ENCODE data around the gene CEP128. TPM values are rescaled to one million over a fixed set of nuclear protein-coding genes. Genes with fewer than 3 reads are reported as not detected.

Gene CEP128
- total and polyA plus RNA-seq, 2 experiments from 2014 or later = 7.6 to 17.6 TPM

DNA sequence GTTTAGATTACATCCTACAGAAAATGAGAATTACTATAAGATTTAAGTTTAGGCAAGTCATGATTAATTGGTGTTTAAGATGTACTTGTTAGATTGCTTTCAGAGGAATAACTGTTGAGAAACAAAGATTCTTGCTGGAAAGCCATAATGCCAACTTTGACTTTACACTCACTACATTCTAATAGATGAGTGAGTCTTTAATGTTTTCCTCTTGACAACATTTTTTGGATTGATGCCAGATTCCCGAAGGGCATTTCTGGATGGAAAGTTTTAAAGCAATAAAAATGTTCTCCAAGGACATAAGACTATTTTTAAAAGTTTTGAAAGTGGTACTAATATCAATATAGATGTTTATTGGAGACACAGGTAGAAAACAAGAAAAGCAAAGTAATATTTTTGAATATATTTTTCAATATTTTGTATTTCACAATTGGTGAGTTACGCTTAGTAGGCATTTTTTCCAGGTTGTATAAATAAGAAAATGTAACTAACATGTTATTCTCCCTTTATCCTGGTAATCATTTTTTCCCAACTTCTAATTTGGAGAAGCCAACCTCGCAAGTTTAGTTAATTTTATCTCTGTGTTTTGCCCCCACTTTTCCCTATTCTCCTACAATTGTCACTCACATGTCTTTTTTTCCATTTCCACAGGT, 307.3 kb downstream of the CEP128 start:
- no peaks in the 10 kb centered on the region for H3K36me3 Mint-ChIP-seq (ENCODE audit: low read depth)
- Histone ChIP-seq H2AFZ (no peak overlapping the region), H3K4me3 (no peak overlapping the region), H3K9me2 (ENCODE audit: insufficient read depth) (no peaks in the 10 kb centered on the region), H3K27me3 (ENCODE audit: insufficient read depth) (no peaks in the 10 kb centered on the region), H3K27ac (ENCODE audit: low read depth) (no peak overlapping the region), H4K20me1 (replicated peaks; ENCODE audit: insufficient read depth) (no peaks in the 10 kb centered on the region), H3K4me2 (no peak overlapping the region), H3K79me2 (replicated peaks; ENCODE audit: insufficient read depth) (no peaks in the 10 kb centered on the region), H3K36me3 (ENCODE audit: insufficient read depth) (no peaks in the 10 kb centered on the region), H3F3A (replicated peaks; ENCODE audit: low read depth) (no peaks in the 10 kb centered on the region), H3K4me1 (ENCODE audit: insufficient read depth) (0 out of 2 replicates have a peak, but pooled peaks cover 3% of the 10 kb centered on the region)
- DNase-seq (ENCODE audit: low spot score) = no peak
- no peak for ATAC-seq
- no peak overlapping the region for H3K27ac Mint-ChIP-seq
- TF ChIP-seq POLR2AphosphoS5 (IDR thresholded peaks at IDR 0.05; ENCODE audit: low read depth) = no peak
- no peak overlapping the region for H3K4me3 Mint-ChIP-seq
- peaks cover 6% of the 10 kb centered on the region for H3K4me1 Mint-ChIP-seq
- H3K9me3 Mint-ChIP-seq = no peaks in the 10 kb centered on the region
- H3K27me3 Mint-ChIP-seq (ENCODE audit: insufficient read depth, low read depth, poor library complexity) = no peaks in the 10 kb centered on the region

DNA sequence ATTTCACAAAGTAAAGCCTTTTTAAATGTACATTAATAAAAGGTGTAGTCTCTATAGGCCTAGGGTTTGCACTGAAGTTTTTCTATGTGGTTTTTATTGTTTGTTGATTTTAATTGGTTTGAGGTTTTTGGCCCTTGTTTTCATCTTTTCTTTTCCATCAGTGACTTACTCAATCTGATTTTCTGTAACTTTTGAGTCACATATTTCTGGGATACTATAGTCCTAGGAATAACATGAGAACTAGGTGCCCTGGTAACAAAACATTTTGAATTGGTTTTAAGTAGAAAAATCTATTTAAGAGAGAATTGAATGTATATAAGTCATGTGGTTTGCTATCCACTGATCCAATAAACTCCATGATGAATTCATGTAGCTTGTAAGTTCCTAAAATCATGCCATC, 311.9 kb downstream of the CEP128 start:
- H4K20me1 ChIP-seq (replicated peaks; ENCODE audit: insufficient read depth) = no peaks in the 10 kb centered on the region
- H3K4me1 ChIP-seq (ENCODE audit: insufficient read depth) = no peaks in the 10 kb centered on the region
- ATAC-seq (no peak), DNase-seq (ENCODE audit: low spot score) (no peak)
- Mint-ChIP-seq H3K36me3 (ENCODE audit: low read depth) (no peaks in the 10 kb centered on the region), H3K27me3 (ENCODE audit: insufficient read depth, low read depth, poor library complexity) (no peaks in the 10 kb centered on the region), H3K9me3 (no peaks in the 10 kb centered on the region), H3K27ac (no peak overlapping the region), H3K4me1 (no peaks in the 10 kb centered on the region), H3K4me3 (no peak overlapping the region)
- H3K79me2 ChIP-seq (replicated peaks; ENCODE audit: insufficient read depth) = no peaks in the 10 kb centered on the region
- H3F3A ChIP-seq (replicated peaks; ENCODE audit: low read depth) = no peaks in the 10 kb centered on the region
- no peak overlapping the region for H3K27ac ChIP-seq (ENCODE audit: low read depth)
- H3K4me3 ChIP-seq = no peak overlapping the region
- H3K27me3 ChIP-seq (ENCODE audit: insufficient read depth) = no peaks in the 10 kb centered on the region
- H2AFZ ChIP-seq = no peak overlapping the region
- no peaks in the 10 kb centered on the region for H3K36me3 ChIP-seq (ENCODE audit: insufficient read depth)
- H3K9me2 ChIP-seq (ENCODE audit: insufficient read depth) = no peaks in the 10 kb centered on the region
- H3K4me2 ChIP-seq = no peak overlapping the region
- TF ChIP-seq, protein P1, sequence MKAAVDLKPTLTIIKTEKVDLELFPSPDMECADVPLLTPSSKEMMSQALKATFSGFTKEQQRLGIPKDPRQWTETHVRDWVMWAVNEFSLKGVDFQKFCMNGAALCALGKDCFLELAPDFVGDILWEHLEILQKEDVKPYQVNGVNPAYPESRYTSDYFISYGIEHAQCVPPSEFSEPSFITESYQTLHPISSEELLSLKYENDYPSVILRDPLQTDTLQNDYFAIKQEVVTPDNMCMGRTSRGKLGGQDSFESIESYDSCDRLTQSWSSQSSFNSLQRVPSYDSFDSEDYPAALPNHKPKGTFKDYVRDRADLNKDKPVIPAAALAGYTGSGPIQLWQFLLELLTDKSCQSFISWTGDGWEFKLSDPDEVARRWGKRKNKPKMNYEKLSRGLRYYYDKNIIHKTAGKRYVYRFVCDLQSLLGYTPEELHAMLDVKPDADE (IDR thresholded peaks at IDR 0.05) = no peak
- TF ChIP-seq EZH2 (IDR thresholded peaks at IDR 0.05; ENCODE audit: low read depth, unreplicated experiment) (no peak), ZNF331 (CRISPR knock-in tag; IDR thresholded peaks at IDR 0.05; ENCODE audit: low read depth) (no peak), STAT1 (IDR thresholded peaks at IDR 0.05; ENCODE audit: unreplicated experiment) (no peak), ZNF114 (CRISPR knock-in tag; IDR thresholded peaks at IDR 0.05) (no peak), POLR2AphosphoS5 (IDR thresholded peaks at IDR 0.05; ENCODE audit: low read depth) (no peak), NANOG (IDR thresholded peaks at IDR 0.05; ENCODE audit: borderline replicate concordance) (no peak), CREB1 (CRISPR knock-in tag; IDR thresholded peaks at IDR 0.05; ENCODE audit: low read depth) (no peak)
- TF ChIP-seq, protein P2, sequence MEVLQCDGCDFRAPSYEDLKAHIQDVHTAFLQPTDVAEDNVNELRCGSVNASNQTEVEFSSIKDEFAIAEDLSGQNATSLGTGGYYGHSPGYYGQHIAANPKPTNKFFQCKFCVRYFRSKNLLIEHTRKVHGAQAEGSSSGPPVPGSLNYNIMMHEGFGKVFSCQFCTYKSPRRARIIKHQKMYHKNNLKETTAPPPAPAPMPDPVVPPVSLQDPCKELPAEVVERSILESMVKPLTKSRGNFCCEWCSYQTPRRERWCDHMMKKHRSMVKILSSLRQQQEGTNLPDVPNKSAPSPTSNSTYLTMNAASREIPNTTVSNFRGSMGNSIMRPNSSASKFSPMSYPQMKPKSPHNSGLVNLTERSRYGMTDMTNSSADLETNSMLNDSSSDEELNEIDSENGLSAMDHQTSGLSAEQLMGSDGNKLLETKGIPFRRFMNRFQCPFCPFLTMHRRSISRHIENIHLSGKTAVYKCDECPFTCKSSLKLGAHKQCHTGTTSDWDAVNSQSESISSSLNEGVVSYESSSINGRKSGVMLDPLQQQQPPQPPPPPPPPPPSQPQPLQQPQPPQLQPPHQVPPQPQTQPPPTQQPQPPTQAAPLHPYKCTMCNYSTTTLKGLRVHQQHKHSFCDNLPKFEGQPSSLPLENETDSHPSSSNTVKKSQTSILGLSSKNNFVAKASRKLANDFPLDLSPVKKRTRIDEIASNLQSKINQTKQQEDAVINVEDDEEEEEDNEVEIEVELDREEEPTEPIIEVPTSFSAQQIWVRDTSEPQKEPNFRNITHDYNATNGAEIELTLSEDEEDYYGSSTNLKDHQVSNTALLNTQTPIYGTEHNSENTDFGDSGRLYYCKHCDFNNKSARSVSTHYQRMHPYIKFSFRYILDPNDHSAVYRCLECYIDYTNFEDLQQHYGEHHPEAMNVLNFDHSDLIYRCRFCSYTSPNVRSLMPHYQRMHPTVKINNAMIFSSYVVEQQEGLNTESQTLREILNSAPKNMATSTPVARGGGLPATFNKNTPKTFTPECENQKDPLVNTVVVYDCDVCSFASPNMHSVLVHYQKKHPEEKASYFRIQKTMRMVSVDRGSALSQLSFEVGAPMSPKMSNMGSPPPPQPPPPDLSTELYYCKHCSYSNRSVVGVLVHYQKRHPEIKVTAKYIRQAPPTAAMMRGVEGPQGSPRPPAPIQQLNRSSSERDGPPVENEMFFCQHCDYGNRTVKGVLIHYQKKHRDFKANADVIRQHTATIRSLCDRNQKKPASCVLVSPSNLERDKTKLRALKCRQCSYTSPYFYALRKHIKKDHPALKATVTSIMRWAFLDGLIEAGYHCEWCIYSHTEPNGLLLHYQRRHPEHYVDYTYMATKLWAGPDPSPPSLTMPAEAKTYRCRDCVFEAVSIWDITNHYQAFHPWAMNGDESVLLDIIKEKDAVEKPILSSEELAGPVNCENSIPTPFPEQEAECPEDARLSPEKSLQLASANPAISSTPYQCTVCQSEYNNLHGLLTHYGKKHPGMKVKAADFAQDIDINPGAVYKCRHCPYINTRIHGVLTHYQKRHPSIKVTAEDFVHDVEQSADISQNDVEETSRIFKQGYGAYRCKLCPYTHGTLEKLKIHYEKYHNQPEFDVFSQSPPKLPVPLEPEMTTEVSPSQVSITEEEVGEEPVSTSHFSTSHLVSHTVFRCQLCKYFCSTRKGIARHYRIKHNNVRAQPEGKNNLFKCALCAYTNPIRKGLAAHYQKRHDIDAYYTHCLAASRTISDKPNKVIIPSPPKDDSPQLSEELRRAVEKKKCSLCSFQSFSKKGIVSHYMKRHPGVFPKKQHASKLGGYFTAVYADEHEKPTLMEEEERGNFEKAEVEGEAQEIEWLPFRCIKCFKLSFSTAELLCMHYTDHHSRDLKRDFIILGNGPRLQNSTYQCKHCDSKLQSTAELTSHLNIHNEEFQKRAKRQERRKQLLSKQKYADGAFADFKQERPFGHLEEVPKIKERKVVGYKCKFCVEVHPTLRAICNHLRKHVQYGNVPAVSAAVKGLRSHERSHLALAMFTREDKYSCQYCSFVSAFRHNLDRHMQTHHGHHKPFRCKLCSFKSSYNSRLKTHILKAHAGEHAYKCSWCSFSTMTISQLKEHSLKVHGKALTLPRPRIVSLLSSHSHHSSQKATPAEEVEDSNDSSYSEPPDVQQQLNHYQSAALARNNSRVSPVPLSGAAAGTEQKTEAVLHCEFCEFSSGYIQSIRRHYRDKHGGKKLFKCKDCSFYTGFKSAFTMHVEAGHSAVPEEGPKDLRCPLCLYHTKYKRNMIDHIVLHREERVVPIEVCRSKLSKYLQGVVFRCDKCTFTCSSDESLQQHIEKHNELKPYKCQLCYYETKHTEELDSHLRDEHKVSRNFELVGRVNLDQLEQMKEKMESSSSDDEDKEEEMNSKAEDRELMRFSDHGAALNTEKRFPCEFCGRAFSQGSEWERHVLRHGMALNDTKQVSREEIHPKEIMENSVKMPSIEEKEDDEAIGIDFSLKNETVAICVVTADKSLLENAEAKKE (CRISPR knock-in tag; IDR thresholded peaks at IDR 0.05) = no peak
- TF ChIP-seq, protein P3, sequence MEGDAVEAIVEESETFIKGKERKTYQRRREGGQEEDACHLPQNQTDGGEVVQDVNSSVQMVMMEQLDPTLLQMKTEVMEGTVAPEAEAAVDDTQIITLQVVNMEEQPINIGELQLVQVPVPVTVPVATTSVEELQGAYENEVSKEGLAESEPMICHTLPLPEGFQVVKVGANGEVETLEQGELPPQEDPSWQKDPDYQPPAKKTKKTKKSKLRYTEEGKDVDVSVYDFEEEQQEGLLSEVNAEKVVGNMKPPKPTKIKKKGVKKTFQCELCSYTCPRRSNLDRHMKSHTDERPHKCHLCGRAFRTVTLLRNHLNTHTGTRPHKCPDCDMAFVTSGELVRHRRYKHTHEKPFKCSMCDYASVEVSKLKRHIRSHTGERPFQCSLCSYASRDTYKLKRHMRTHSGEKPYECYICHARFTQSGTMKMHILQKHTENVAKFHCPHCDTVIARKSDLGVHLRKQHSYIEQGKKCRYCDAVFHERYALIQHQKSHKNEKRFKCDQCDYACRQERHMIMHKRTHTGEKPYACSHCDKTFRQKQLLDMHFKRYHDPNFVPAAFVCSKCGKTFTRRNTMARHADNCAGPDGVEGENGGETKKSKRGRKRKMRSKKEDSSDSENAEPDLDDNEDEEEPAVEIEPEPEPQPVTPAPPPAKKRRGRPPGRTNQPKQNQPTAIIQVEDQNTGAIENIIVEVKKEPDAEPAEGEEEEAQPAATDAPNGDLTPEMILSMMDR (conservative IDR thresholded peaks at IDR 0.05; ENCODE audit: low read depth in 2 of 2) = no peak
